Measurements from ENCODE around the gene STAMBP.
"Not testable (repeated sequence)": the region's sequence is repeated elsewhere in the genome, so short reads cannot be mapped to it uniquely, and the experiment has no call there.

STAMBP gene

DNA sequence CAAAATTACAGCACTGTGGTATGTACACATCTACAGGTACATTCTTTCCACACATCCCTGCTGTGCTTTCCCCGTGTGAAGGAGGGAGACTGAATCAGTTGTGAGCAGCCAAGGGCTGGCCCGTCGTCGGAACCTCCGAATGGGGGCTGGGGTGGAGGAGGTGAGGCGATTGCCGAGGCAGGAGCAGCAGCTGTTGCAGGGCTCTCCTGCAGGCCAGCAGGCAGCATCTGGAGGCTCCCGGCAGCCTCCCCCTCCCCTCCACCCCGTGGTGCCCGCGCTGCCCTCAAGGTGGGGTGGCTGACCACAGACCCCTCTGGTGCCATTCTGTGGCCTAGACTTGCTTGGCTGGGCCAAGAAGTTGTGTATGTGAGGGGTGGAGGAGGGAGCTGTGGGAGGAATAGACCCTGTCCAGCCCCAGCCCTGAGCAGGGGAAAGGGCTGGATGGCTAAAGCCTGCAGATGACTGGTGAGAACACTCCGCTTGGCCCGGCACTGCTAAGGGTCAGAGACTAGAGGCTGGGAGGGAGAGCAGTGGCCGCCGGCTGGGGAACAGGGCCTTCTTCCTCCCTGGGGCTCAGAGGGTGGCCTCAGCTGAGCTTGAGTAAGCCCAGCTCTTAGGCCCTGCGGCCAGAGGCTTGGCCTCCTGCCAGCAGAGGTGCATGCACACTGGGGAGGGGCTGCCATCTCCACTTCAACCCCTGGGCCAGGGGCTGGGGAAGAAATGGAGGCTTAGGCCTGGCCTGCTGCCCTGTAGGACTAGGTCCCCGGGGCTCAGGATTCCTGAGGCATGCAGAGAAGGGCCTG, 7.6 kb downstream of the STAMBP start:
- DNase-seq (ENCODE audit: low read depth in 2 of 2, low spot score in 1 of 2) = no peak

DNA sequence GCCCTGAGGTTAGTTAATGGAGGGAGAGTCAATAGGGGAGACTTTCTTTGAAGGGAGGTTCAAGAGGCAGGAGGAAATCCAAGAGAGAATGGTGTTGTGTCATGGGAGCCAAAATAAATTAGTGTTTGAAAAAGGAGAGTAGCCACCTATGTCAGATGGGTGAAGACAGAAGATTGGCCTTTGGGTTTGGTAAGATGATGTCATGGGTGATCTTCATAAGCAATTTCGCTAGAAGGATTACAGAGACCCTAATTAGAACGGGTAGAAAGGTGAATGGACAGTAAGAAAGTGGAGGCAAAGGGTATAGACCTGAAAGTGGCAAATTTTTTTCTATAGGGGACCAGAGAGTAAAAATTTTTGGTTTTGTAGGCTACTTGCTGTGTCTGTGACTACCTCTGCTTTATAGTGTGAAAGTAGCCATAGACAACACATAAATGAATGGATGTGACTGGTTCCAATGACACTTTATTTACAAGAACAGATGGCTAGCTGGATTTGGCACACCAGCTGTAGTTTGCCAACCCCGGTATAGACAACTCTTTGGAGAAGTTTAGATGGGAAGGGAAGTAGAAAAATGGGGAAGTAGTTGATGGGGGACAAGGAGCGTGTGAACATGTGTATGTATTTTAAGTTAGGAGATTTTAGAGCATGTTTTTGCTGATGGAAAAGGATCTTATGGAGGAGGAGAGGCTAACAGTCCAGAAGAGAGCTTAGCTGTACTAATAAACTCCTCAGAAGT, 9.3 kb downstream of the STAMBP start:
- no peak for DNase-seq (ENCODE audit: low read depth in 2 of 2, low spot score in 1 of 2)

DNA sequence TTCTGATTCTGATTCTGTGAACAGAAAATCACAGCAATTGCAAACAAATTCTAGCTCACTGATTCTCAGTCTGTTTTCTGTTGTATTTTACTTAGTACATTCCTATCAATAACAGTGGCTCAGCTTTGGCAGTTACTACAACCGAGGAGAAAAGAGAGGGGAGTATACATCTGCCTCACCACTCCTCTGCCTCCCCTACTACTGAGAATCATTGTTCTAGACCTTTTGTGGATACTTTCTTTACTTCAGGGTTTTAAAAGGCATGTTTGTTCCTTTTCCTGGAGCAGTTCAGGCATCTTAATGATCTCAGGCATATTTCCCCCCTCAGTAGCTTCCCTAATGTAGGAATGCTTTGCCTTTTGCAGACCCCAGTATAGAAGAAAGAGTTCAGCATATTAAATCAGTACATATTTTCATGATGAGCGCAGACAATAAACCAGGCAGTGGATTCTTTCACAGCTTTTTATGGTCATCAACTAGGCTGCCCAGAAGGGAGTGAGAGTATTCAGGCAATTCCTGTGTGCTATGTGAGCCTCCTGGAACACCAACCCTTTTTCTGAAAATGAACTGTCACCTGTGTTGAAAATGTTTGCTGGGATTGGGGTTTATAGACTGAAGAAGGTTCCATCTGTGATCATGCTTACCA, 10.3 kb downstream of the STAMBP start:
- no peak for DNase-seq (ENCODE audit: low read depth in 2 of 2, low spot score in 1 of 2)

GRCh38 chr2:73839653-73840411, 11.1 kb downstream of the STAMBP start:
- DNase-seq (ENCODE audit: low read depth in 2 of 2, low spot score in 1 of 2) = no peak

- DNase-seq (ENCODE audit: low read depth in 2 of 2, low spot score in 1 of 2) = no peak
These were observed 13.4 kb downstream of the STAMBP start for GRCh38 chr2:73841912-73842738.

DNA sequence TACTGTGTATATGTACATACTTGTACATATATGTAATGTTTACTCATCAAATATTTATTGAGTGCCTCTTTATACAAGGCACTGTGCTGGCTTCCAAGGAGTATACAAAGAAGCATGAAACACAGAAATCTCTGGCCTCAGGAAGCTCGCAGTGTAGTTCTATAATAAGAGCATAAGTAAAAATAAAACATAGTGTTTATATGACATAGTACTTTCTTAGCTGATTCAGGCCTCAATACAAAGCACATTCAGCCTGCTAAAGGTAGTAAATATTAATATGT, 13.9 kb downstream of the STAMBP start:
- DNase-seq (ENCODE audit: low read depth in 2 of 2, low spot score in 1 of 2) = no peak

DNA sequence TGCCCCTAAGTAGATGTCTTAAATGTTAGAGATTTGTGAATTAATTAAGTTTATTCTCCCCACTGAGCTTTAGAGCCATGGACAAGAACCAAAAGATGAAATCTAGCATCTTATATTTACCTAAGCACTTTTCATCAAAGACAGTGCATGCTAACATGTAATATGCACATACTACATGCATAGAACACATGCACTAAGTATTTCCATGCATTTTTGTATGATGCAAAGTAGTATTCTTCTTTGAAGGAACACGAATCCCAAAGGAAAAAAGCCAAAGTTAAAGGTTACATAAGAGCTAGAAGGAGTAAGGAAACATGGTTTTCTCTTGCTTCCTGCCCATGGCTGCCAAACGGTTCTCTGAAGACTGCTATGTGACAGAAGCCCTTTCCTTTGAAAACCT, 15.3 kb downstream of the STAMBP start:
- no peak for DNase-seq (ENCODE audit: low read depth in 2 of 2, low spot score in 1 of 2)

DNA sequence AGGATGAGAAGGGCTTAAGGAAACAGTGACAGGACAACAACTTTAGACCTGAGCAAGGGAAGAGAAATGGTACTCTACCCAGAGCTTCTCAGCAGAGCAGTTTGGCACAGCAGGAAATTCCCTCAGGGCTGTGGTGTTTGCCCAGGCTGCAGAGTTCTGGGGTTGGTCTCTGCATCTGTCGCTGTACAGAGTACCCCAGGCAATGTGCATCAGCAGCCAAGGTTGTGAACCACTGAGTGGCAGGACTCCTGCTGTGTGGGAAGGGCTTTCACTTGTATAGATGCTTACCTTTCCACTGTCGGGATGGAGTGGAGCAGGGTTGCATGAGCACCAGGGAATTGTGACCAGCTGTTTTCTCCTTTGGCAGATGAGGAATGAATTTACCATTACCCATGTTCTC, 21.2 kb downstream of the STAMBP start:
- no peak for DNase-seq (ENCODE audit: low read depth in 2 of 2, low spot score in 1 of 2)

DNA sequence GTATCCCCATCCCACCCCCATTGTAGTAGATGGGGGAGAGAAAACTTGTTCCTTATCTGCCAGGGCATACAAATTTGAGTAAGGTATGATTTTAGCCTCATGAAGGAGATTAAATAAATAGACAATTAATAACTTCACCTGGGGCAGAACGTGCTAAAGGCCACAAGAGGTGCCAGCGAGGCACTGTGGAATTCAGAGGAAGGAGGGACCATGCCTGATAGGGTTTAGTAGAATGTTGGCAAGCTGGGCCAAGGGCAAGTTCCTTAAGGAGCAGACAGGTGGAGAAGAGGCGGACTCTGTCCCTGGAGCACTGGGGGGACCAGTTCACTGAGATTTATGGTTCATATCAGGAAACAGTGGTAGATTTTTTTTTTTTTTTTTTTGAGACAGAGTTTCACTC, 22.5 kb downstream of the STAMBP start:
- DNase-seq (ENCODE audit: low read depth in 2 of 2, low spot score in 1 of 2) = no peak

- DNase-seq (ENCODE audit: low read depth in 2 of 2, low spot score in 1 of 2) = no peak
These were observed 23.3 kb downstream of the STAMBP start for GRCh38 chr2:73852020-73852419.

GRCh38 chr2:73855526-73855925, 26.8 kb downstream of the STAMBP start:
- no peak for DNase-seq (ENCODE audit: low read depth in 2 of 2, low spot score in 1 of 2)

DNA sequence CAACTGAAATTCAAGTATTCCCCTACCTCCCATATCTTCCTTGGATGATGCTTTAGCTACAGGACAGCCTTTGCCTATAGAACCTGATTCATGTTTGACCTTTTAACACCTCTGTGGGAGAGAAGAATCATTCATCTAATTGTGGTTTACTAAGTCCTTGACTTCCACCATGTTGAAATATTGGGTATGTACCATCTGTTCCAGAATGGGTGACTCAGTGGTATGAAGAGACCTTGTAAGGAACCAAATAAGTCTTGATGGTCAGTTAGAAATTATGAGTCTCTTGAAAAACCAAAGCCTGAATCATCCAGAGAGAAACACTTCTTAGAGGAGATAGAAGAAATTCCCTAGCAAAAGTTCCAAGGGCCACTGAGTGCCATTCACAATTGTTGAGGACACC, 27.5 kb downstream of the STAMBP start:
- DNase-seq (ENCODE audit: low read depth in 2 of 2, low spot score in 1 of 2) = no peak

DNA sequence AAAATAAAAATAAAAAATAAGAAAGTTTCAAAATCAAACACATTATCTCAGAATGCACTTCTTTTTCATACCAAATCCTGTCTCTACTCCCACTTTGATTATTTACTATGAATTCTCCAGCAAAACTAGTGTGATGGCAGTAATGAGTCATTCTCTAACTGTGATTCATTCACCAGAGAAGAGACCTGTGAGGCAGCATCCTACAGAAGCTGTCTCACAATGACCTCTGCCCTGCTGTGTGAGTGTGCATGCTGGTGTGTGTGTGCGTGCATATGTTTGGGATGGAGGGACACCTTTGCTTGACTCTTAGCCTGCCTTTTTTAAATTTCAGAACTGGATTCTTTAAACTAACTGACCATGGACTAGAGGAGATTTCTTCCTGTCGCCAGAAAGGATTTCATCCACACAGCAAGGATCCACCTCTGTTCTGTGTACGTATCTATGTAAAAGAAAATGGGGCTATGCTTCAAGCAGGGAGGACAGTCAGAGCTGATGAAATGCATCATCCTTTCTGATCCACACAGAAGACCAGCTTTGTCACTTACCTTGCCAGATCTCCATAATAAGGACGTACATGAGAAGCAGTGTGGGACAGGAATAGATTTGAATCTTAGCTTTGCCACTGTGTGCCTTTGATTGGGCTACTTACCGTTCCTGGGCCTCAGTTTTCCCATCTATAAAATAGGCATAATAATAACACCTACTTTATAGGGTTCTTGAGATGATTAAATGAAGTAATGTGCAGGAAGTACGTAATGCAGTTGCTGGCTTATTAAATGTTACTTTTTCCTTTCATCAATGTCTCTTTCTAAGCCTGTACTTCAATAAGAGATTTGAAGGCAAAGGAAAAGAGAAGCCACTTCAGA, 31.2 kb downstream of the STAMBP start:
- DNase-seq (ENCODE audit: low read depth in 2 of 2, low spot score in 1 of 2) = no peak

DNA sequence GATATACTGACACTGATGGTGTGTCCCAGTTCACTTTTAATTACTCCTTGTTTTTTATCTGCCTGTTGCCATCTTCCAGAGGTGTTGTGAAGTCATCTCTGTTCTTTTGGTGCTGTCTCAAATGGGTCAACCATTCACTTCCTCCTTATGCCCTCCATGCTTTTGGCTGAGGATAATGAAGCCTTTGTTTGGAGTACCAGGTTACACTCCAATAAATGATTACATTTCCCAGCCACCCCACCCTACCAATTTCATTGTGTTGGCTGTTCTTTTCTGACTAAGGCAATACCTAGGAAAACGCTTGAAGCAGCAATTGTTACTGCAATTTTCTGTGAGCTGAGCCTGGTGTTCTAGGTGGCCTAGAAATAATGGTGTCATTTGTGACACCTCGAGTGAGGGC, 34.2 kb downstream of the STAMBP start:
- no peak for DNase-seq (ENCODE audit: low read depth in 2 of 2, low spot score in 1 of 2)

GRCh38 chr2:73868204-73868978, 39.6 kb downstream of the STAMBP start:
- no peak for DNase-seq (ENCODE audit: low read depth in 2 of 2, low spot score in 1 of 2)

DNA sequence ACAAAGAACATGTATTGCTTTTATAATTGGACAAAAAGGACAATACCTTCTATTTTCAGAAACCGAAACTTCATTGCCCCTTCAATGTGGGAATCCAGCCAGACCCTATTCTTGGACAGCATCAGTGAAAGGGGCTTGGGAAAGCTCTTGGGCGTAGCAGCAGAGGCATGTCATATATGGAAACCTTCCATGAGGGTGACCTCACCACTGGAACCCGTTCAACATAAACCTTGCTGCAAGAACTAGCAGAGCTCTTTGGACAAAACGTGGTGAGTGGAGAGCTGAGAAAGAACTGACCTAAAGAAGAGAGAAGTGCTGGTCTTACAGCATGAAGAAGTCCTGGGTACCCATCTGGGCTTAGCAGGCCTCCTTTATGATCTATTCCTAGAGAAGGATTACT, 41.3 kb downstream of the STAMBP start:
- DNase-seq (ENCODE audit: low read depth in 2 of 2, low spot score in 1 of 2) = no peak

- no peak for DNase-seq (ENCODE audit: low read depth in 2 of 2, low spot score in 1 of 2)
These were observed 48.5 kb downstream of the STAMBP start for GRCh38 chr2:73877071-73877802.

GRCh38 chr2:73877984-73878383, 49.2 kb downstream of the STAMBP start:
- not testable (repeated sequence) for DNase-seq (ENCODE audit: low read depth in 2 of 2, low spot score in 1 of 2)

All from stimulated activated CD8-positive, alpha-beta memory T cell treated with anti-CD3 and anti-CD28 coated beads, Interleukin-4, amount 100 ng/mL, for 1 hour (primary cell).